GM08714 (cell line): ENCODE results near the gene KIF17.

Experiments used
- H3K4me3 ChIP-seq: fragments of 200-500 bp; sonication (Bioruptor generic); 2 replicates; pipeline ENCODE4 v1.5.1; 2014; ENCODE audit warnings: mild to moderate bottlenecking, low read length, inconsistent platforms
- ZNF274 ChIP-seq: IDR thresholded peaks from 2 replicates; pipeline ENCODE4 v1.6.1; 2012; ENCODE audit warnings: mild to moderate bottlenecking, low read depth, low read length

KIF17 gene

DNA sequence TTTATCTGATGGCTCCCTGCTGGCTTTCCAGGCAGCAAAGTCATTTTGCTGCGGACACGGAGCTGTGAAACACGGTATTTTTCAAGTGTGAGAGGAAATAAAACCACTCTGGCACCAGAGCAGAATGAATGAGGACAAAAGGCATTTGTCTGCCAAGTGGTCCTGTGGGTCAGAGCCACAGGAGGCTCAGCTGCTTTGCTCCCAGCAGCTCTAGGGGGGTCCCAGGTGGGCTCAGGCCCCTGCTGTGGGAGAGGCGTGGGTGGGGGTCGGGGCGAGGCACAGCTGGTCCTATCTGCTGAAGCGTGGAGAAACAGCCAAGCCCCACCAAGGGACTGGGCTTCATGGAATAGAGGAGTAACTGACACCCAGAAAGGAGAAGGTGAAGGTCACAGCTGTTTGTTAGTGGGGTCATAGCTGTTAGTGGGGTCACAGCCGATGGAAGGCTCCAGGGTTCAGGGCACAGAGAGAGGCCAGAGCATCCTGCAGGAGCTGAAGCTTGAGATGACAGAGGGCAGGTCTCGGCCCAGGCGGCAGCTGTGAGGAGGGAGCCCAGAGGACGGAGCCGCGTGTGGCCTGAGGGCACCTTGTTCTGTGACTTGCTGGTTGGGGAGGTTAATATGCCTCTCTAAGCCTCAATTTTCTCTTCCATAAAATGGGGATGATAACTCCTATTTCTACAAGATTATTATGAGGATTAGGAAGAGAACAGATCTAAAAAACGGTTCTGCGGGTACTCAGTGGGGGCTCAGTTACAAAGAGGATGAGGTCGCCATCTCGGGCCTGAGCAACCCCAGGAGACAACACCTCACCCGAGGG lies 7.1 kb downstream of the KIF17 start:
- H3K4me3 ChIP-seq: no peak overlapping the region
- no peak for TF ChIP-seq ZNF274

DNA sequence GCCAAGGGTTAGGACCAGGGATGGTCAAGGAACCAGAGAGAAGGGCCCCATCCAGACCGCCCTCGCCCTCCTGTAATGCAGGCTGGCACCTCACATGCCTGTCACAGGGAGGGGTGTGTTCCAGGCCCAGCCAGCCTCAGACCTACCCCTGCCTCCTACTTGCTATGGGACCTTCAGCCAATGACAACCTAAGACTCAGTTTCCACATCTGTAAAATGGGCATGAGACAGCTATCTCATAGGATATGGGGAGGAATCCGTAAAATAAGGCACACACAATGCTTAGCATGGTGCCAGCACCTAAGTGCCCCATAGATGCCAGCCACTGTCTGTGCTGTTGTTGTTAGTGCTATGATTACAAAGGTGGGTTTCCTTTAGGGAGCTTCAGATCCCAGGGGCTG lies 7.9 kb downstream of the KIF17 start:
- TF ChIP-seq ZNF274: no peak
- no peak overlapping the region for H3K4me3 ChIP-seq

DNA sequence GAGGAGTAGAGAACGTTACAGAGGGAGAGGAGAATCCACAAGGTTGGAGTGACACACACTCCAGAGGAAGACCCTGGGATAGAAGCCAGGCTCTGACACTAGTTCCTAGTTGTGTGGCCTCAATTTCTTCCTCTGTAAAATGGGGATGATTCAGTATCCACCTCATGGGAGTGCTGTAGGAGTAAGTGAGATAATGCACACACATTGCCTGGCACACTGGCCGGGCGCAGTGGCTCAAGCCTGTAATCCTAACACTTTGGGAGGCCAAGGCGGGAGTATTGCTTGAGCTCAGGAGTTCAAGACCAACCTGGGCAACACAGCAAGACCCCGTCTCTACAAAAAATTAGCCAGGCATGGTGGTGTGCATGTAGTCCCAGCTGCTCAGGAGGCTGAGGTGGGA lies 8.9 kb downstream of the KIF17 start:
- no peak overlapping the region for H3K4me3 ChIP-seq
- no peak for TF ChIP-seq ZNF274

DNA sequence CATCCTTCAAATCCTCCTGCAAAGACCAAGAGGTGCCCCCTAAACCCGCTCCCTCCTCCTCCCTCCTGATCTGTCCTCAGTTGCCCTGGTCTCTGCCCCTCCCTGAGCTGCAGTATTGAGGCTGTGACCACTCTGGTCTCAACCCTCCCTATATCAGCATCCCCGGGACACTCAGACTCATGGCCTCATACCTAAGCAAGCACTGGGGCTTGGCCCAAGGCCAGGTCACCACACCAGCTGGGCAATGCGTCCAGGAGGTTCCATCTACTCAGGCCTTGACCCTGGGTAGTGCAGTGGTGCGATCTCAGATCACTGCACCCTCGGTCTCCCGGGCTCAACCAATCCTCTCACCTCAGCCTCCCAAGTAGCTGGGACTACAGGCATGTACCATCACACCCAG lies 9.8 kb downstream of the KIF17 start:
- TF ChIP-seq ZNF274: no peak
- H3K4me3 ChIP-seq: no peak overlapping the region

DNA sequence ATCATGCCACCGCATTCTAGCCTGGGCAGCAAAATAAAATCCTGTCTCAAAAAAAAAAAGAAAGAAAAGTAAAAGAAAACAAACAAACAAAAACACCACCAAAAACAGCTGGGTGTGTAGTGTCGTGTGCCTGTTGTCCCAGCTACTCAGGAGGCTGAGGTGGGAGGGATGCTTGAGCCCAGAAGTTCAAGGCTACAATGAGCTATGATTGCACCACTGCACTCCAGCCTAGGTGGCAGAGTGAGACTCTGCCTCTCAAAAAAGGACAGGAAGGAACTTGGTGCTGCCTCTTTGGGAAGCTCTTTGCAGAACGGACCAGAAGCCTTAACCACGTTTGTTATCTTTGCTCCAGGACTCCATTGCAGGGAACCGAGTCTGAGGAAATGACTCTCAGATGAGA lies 11.0 kb downstream of the KIF17 start:
- no peak overlapping the region for H3K4me3 ChIP-seq
- TF ChIP-seq ZNF274: no peak

DNA sequence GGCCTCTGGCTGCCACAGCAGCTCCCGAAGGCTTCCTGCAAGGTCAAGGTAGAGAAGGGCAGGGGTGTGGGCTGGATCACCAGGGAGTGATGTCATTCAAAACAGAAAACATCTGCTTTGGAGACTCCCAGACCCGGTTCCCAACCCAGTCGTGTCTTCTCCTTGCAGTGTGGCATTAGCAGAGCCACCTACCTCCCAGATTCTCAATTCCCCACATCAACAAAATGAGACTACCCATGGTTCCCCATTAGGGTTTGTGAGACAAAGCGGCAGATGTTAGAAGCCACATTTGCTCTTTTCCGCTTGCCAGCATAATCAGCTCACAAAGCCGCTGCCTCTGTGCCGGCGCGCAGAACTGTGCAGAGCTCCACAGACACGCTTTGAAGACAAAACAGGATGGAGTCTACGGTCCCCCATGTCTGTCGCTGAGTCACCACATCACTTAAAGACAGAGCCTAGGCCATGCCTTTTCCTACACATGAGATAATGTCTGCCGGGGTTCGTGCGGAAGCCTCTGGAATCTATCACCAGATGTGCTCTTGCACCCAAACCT lies 12.5 kb downstream of the KIF17 start:
- H3K4me3 ChIP-seq: no peak overlapping the region
- TF ChIP-seq ZNF274: no peak

DNA sequence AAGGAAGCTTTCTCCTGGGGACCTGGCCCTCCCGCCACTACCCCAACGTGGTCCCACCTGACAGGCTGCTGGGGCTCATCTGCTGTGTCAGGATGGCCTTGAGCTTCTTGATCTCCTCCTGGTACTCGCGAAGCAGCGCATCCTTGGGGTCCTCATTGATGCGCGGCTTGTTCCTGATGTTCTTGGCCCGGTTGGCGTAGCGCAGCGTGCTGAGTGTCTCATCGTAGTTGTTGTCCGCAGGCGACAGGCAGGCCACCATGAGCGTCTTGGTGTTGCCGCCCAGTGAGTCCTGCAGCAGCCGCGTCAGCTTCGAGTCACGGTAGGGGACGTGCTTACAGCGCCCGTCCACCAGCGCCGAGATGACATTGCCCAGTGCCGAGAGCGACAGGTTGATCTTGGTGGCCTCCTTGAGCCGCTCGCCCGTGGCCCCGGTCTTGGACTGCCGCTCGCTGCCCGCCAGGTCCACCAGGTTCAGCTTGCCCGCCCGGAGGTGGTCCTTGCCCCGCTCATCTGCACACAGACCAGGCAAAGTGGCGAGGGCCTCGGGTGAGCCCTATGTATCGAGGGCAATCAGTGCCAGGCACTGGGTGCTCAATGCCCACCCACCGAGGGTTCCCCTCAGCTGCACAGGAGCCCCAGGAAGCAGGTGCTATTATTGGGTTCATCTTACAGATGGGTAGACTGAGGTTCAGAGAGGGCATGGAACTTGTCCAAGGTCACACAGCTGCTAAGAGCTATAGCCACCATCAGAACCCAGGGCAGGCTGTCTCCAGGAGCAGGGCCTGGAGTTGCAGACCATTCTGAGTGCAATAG lies 13.2 kb downstream of the KIF17 start:
- TF ChIP-seq ZNF274: no peak
- no peak overlapping the region for H3K4me3 ChIP-seq

DNA sequence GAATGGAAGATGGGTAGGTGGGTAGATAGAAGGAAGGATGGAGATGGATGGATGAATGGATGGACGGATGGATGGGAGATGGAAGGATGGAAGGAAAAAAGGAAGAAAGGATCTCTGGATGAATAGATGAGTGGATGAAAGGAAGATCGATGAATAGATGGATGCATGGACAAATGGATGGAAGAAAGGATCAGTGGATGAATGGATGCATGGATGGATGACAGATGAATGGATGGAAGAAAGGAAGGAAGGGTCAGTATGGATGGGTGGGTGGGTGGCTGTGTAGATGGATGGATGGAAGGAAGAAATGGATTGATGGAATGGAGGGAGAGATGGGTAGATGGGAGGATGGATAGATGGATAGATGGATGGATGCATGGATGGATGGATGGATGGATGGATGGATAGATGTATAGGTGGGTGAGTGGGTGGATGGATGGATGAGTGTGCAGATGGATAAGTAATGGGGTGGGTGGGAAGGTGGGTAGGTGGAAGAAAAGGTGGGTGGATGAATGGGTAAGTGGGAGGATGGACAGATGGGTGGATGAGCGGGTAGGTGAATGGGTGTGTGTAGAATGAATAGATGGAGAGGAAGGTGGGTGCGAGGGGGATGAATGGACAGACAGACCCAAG lies 14.6 kb downstream of the KIF17 start:
- no peak for TF ChIP-seq ZNF274
- no peak overlapping the region for H3K4me3 ChIP-seq

DNA sequence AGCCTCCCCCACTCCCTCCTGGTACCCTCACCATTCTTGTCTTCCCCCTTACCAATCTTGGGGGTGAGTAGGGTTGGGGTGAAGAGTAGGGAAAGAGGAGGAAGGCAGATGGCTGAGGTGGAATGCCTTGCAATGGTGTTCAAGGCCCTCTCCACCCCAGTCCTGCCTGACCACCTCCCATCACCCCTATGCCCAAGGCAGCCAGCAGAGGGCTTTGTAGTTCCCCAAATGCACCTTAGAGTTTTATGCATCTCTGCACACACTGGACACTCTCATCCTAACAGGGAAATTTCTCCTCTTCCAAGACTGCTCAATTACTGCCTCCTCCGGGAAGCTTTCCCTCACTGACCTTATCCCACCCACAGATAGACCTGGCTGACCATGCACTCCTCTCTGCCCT lies 15.4 kb downstream of the KIF17 start:
- no peak overlapping the region for H3K4me3 ChIP-seq
- TF ChIP-seq ZNF274: no peak

DNA sequence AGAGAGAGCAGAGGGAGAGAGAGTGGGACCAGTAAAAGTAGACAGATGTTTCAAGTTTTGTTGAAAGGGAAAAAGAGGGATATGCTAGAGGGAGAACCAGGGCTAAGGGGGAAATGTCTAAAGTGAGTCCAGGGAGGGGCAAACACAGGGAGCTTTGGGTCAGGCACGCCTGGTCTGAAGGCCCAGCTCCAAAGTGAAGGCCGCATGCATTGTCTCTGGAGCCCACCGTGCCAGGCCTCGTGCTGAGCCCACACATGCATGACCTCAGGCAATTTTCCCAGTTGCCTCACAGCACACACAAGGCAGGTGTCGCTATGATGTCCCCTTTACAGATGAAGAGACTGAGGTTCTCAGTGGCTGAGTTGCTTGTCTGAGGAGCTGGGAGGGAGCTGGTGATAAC lies 16.0 kb downstream of the KIF17 start:
- H3K4me3 ChIP-seq: no peak overlapping the region
- no peak for TF ChIP-seq ZNF274

DNA sequence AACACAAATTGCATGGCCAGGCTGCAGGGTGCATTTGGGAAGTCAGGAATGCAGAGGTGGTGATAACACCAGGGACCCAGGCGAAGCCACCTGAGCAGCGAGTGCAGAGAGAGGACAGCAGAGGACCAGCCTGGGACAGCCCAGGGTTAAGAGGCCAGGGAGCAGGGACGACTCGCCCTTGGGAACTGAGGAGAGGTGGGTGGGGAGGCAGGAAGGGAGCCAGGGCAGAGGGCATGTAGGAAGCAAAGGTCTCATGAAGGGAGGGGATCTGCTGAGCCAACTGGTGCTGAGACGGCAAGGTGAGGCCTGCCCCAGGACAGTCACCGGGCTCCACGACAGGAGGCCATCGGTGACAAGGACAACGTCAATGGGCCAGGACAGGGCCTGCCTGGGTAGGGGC lies 16.4 kb downstream of the KIF17 start:
- TF ChIP-seq ZNF274: no peak
- no peak overlapping the region for H3K4me3 ChIP-seq

DNA sequence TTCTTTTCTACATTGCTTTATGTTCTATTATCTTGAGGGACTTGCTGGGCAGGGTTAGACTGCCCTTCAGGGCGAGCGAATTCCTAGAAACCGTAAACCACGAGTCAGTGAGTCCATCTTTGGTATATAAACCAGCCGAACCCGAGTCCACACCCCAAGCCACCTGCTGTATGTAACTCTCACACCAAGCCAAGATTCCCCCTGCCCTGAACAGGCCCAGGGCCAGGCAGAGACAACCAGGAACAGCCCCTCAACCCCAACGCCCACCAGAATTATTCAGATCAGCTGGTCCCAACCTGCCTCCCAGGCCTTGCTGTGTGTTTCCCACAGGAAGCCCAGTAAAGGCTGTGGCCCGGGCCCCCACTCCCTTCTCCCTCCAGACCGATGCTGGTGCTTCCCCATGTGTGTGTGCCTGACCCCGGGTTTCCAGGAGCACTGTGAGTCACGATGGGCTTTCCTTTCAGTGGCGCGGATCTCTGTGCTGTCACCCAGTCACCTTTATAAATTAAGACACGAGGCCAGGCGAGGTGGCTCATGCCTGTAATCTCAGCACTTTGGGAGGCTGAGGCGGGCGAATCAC lies 17.1 kb downstream of the KIF17 start:
- H3K4me3 ChIP-seq: no peak overlapping the region
- no peak for TF ChIP-seq ZNF274

DNA sequence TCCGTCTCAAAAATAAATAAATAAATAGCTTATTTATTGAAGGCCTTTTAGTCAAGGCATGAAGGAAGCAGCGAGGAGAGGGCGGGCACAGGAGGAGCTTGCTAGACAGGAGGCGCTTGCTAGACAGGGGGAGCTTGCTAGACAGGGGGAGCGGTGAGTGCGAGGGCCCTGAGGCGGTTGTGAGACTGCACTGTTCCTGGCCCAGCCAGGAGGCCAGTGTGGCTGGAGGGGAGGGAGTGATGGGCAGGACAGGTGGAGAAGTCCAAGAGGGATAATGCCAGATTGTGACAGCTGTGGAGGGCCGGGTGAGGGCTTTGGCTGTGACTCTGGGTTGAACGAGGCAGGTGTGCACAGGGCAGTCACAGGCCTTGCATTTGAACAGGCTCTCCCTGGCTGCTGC lies 18.2 kb downstream of the KIF17 start:
- H3K4me3 ChIP-seq: no peak overlapping the region
- no peak for TF ChIP-seq ZNF274
